SJCRH30 (cell line): ENCODE data around the gene UBE2E2. TPM values are rescaled to one million over a fixed set of nuclear protein-coding genes. Genes with fewer than 3 reads are reported as not detected.

Source experiments
- DNase-seq, 2 experiments: peaks; one replicate each; pipeline ENCODE4 v3.0.0-alpha.2; 2015 to 2020
- H3K27ac ChIP-seq: fragments of 250-450 bp; sonication (Bioruptor Pico); 2 replicates; pipeline ENCODE4 v1.5.1; 2020; ENCODE audit warnings: mild to moderate bottlenecking, moderate library complexity
- H3K27me3 ChIP-seq: fragments of 250-450 bp; sonication (Bioruptor Pico); 2 replicates; pipeline ENCODE4 v1.5.1; 2020; ENCODE audit warnings: mild to moderate bottlenecking, moderate library complexity
- H3K36me3 ChIP-seq: fragments of 250-450 bp; sonication (Bioruptor Pico); 2 replicates; pipeline ENCODE4 v1.5.1; 2020; ENCODE audit warnings: mild to moderate bottlenecking, moderate library complexity
- H3K4me1 ChIP-seq: fragments of 250-450 bp; sonication (Bioruptor Pico); 2 replicates; pipeline ENCODE4 v1.5.1; 2020; ENCODE audit warnings: mild to moderate bottlenecking, moderate library complexity
- H3K4me3 ChIP-seq: fragments of 250-450 bp; sonication (Bioruptor Pico); 2 replicates; pipeline ENCODE4 v1.5.1; 2020; ENCODE audit warnings: mild to moderate bottlenecking, moderate library complexity
- H3K9me3 ChIP-seq: fragments of 250-450 bp; sonication (Bioruptor Pico); replicated peaks from 2 replicates; pipeline ENCODE4 v1.5.1; 2020; ENCODE audit warnings: mild to moderate bottlenecking, moderate library complexity
- total RNA-seq: library from RNA; depleted of rRNA; stranded (reverse); fragments of >200 nt; shearing (Covaris generic); gene quantifications from 2 replicates; pipeline ENCODE4 v1.2.3, GENCODE V29; 2014

UBE2E2 gene
- total RNA-seq, 1 experiment from 2014 or later: 96.3 TPM

DNA sequence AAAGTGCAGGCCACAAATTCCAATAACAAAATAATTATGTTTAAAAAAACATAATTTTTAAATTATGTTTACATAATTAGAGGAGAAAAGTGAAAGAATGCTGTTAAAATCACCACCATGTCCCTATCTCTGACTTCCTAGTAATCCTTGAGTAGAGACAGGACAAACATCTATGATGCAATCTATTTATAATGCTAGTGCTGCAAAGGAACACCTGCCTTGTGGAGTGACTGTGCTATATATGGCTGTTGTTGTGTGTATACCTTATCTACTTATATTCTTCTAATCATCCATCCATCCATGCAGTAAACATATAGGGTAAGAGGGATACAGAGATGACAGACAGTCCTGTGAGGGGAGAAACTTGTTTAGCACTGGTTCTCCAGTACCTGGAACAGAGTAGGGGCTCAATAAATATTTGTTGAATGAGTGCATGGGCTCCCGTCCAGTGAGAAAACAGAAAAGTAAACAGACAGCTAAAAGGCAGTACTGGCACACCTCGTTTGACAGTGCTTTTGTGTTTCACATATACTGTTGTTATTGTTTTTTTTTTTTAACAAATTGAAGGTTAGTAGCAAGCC lies 373.3 kb downstream of the UBE2E2 start:
- Histone ChIP-seq H3K27me3 (no peaks in the 10 kb centered on the region), H3K36me3 (no peaks in the 10 kb centered on the region; the same call in 1 of the 2 replicates), H3K4me1 (no peaks in the 10 kb centered on the region), H3K4me3 (no peak overlapping the region), H3K9me3 (no peaks in the 10 kb centered on the region; the same call in 1 of the 2 replicates), H3K27ac (no peak overlapping the region)
- DNase-seq: no peak

DNA sequence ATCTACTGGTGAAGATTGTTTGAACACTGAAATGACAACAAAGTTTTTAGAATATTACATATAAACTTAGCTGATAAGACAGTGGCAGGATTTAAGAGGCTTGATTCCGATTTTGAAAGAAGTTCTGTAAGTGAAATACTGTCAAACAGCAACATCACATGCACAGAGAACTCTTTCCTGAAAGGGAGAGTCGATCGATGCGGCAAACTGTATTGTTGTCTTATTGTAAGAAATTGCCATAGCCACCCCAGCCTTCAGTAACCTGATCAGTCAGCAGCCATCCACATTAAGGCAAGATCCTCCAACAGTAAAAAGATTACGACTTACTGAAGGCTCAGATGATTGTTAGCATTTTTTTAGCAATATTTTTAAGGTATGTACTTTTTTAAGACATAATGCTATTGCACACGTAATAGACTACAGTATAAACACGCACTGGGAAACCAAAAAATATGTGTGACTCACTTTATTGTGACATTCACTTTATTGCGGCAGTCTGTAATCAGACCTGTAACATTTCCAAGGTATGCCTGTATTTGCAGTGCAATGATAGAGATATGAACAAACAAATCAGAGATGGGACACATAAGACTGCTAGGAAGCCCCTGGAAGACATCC lies 377.1 kb downstream of the UBE2E2 start:
- DNase-seq: no peak
- Histone ChIP-seq H3K4me3 (no peak overlapping the region), H3K4me1 (no peaks in the 10 kb centered on the region), H3K27ac (no peak overlapping the region), H3K27me3 (no peaks in the 10 kb centered on the region), H3K36me3 (no peaks in the 10 kb centered on the region; the same call in 1 of the 2 replicates), H3K9me3 (0 out of 2 replicates have a peak, but pooled peaks cover 3% of the 10 kb centered on the region)

DNA sequence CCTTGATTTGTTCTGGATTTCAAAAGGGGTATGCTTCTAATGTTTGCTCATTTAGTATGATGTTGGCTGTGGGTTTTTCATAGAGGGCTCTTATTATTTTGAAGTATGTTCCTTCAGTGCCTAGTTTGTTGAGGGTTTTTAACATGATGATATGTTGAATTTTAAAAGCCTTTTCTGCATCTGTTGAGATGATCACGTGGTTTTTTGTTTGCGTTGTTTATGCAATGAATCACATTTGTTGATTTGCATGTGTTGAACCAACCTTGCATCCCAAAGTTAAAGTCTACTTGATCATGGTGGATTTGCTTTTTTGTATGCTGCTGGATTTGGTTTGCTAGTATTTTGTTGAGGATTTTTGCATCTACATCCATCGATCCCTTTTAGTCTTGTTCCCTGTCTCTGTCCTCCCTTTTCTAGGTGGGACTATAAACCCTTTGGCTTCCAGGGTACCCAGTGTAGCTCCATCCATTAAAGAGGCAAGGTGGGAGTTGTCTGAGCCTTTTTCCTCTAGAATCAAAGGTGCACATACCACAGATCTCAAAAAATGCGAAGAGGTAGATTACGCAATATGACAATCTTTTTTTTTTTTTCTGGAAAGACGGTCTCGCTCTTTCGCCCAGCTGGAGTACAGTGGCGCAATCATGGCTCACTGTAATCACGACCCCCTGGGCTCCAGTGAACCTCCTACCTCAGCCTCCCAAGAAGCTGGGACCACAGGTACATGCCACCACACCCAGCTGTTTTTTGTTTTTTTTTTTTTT lies 381.0 kb downstream of the UBE2E2 start:
- no peak overlapping the region for H3K4me3 ChIP-seq
- DNase-seq: no peak
- no peaks in the 10 kb centered on the region for H3K4me1 ChIP-seq
- no peak overlapping the region for H3K27ac ChIP-seq
- H3K27me3 ChIP-seq: no peaks in the 10 kb centered on the region
- no peaks in the 10 kb centered on the region for H3K36me3 ChIP-seq
- H3K9me3 ChIP-seq: 0 out of 2 replicates have a peak, but pooled peaks cover 3% of the 10 kb centered on the region

DNA sequence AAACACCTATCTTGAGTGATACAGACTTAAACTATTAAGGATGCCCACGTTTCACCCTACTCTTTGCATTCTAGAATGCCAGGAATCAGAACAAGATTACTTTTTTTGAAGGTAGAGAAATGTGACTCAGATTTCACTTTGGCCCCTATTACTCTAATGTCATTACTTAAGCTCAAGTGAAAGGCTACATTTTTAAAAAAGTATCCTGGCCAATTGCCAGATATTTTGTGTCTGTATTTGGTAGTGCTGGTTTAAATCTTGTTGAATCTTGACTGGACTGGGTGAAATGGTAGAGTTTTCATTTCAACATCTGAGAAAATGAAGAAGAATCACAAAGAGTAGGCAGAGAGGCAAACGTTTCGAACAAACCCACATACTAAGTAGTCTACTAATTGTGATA lies 384.4 kb downstream of the UBE2E2 start:
- H3K9me3 ChIP-seq: 0 out of 2 replicates have a peak, but pooled peaks cover 3% of the 10 kb centered on the region
- DNase-seq: no peak
- no peak overlapping the region for H3K27ac ChIP-seq
- no peaks in the 10 kb centered on the region for H3K27me3 ChIP-seq
- H3K4me1 ChIP-seq: peaks cover 22% of the 10 kb centered on the region
- no peaks in the 10 kb centered on the region for H3K36me3 ChIP-seq
- H3K4me3 ChIP-seq: no peak overlapping the region

DNA sequence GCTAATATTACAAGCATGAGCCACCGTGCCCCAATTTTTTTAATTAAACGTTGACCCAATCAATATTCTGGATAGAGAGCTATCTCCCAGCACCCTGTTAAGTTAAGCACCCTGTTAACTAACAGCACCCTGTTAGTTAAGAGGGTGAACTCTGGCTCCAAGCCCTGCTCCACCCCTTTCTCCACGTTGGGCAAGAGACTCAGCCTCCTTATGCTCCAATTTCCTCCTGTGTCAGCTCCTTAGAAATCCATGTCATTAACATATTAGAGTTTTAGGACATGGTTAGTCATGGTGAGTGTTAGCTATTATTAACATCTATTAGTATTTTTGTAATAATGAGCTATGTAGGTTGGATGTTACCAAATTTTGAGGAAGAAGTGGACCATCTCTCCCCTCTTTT lies 385.4 kb downstream of the UBE2E2 start:
- Histone ChIP-seq H3K36me3 (no peaks in the 10 kb centered on the region), H3K27me3 (no peaks in the 10 kb centered on the region), H3K9me3 (0 out of 2 replicates have a peak, but pooled peaks cover 3% of the 10 kb centered on the region), H3K4me3 (no peak overlapping the region), H3K27ac (no peak overlapping the region), H3K4me1 (peaks cover 32% of the 10 kb centered on the region)
- DNase-seq: no peak

DNA sequence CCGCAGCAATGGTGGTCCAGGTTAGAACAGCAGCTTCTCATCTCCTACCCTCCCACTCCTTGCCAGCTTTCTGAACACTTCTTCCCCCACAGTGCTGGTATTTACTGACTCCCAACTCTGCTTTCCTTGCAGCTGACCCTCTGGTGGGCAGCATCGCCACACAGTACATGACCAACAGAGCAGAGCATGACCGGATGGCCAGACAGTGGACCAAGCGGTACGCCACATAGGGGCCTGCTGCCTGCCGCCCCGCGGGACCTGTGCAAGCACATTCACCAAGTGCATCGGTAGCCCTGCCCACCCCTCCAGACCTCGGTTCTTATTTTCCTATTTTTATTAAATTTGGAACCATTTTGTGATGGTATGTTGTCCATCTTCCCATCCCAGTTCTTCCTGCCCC lies 386.5 kb downstream of the UBE2E2 start:
- Histone ChIP-seq H3K4me3 (no peak overlapping the region), H3K4me1 (peaks cover 36% of the 10 kb centered on the region), H3K9me3 (no peaks in the 10 kb centered on the region), H3K27me3 (no peaks in the 10 kb centered on the region), H3K27ac (peak overlapping the region; percentile 96), H3K36me3 (no peaks in the 10 kb centered on the region)
- peak in 1 of 2 experiments; percentile 41 for DNase-seq

DNA sequence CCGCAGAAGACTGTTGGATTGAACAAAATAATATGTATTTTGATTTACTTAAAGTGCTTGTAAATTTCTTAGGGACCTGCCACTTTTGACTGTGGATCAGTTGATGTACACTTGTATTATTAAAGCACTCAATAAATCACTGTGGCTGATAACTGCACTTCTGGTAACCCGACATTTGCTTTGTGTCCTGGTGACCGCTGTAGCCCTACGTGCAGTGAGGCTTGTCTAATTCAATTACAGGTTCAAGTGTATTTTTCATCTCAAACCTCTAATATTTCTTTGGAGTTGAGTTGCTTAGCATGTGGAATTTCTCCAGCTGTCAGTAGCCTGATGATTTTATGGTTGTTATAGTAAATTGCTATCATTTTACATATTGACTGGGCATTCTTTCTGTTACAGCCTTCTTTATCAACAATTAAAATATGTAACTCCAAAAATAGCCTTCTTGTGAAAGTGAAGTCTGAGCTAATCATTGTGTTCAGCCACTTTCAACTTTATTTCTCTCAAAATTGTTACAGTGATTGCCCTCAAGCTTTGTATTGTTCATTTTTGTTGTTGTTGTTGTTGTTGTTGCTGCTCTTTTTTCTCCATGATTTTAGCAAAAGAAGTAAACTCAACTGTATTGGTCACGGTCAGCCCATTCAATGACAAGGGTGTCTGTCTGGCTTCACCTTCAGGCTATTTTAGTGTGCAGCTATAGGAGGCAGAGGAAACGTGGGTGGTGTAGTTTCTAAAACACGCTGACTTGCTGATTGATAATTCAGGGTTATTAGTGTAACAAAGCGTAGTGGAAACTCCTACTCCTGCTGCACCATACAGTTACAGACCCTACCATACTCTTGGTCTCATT lies 387.5 kb downstream of the UBE2E2 start:
- Histone ChIP-seq H3K4me1 (peaks cover 45% of the 10 kb centered on the region), H3K36me3 (no peaks in the 10 kb centered on the region), H3K4me3 (peak overlapping the region; percentile 20), H3K27me3 (no peaks in the 10 kb centered on the region), H3K27ac (peak overlapping the region; percentile 96), H3K9me3 (no peaks in the 10 kb centered on the region)
- DNase-seq: peak; percentile 83 to 95

DNA sequence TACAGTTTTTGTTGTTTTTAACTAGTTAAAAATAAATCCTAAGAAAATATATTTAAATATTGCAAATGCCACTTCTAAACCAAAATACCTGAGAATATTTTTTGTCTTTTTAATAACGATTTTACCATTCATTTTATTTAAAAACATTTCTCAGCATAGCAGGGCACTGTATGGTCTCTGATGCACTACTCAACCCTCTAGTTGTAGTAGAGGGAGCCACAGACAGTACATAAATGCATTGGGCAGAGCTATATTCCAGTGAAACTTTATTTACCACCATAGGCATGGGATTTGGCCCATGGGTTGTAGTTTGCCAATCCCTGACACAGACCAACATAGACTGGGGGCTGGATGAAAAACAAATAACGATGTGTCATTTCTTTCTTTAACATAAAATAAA lies 388.2 kb downstream of the UBE2E2 start:
- H3K27ac ChIP-seq: peak overlapping the region; percentile 96
- no peaks in the 10 kb centered on the region for H3K9me3 ChIP-seq
- peaks cover 45% of the 10 kb centered on the region for H3K4me1 ChIP-seq
- peak in 1 of 2 experiments; percentile 58 for DNase-seq
- H3K27me3 ChIP-seq: no peaks in the 10 kb centered on the region
- H3K4me3 ChIP-seq: 0 out of 2 replicates have a peak overlapping the region, but pooled peaks have one; percentile 20
- H3K36me3 ChIP-seq: no peaks in the 10 kb centered on the region

DNA sequence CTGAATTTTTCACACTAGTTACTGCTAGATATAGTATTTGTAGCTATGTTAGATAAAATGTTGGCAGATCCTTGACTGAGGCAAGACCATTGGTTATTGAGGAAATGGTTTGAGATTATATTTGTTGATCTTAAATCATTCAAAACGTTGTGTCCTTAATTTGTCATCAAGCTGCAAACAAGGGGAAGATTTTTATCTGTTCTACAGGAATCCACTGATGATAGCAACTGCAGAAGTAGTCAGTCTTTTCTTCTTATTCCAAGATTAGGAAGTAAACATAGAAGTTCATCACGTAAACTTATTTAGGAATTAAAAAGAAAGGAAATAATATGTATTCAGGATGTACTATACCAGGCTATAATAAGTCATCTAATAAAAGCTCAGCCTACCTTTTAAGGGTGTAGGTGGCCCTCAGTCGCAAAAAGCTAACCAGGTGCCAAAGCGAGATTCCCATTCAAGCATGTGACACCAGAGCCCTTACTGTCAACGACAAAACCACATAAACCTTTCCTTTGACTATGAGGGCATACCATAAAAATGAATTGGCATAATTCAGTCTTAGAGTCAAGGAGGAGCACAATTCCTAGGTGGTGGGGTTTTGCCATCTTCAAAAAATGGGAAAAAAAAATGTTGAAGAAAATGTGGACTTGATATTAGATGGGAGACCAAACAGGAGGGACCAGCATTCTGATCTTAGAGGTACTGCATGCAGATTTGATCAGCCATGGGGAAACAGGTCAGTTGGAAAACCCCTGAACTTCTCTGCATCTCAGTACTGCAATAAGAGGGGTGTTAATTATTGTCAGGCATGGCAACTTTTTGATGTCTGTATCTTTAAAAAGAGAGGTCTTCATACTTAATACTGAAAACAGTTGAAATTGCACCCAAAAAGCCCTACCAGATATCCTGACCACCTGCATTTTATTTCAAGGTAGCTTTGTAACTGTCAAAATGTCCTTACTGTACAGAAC lies 390.1 kb downstream of the UBE2E2 start:
- DNase-seq: no peak
- peaks cover 45% of the 10 kb centered on the region for H3K4me1 ChIP-seq
- no peak overlapping the region for H3K27ac ChIP-seq
- H3K36me3 ChIP-seq: no peaks in the 10 kb centered on the region
- no peaks in the 10 kb centered on the region for H3K27me3 ChIP-seq
- no peaks in the 10 kb centered on the region for H3K9me3 ChIP-seq
- no peak overlapping the region for H3K4me3 ChIP-seq

DNA sequence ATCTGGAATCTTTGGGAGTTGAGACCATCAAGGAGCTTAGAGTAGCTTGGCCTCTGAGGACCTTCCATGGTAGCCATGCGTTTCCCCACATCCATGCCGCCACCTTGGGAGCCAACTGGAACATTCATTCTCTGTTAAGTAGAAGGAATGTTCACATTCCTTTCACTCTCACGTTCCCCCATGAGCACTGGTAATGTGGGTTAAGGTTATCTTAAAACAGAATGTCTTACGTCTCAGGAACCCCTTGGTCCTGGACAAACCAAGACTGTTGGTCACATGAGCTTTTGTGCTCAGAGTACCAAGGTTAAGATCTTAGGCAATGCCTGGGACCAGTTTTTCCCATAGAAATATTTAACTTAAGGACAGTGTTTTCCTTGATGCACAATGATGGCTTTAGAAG lies 390.9 kb downstream of the UBE2E2 start:
- Histone ChIP-seq H3K36me3 (no peaks in the 10 kb centered on the region), H3K4me1 (peaks cover 45% of the 10 kb centered on the region), H3K4me3 (no peak overlapping the region), H3K27me3 (no peaks in the 10 kb centered on the region), H3K27ac (no peak overlapping the region), H3K9me3 (no peaks in the 10 kb centered on the region)
- DNase-seq: no peak

DNA sequence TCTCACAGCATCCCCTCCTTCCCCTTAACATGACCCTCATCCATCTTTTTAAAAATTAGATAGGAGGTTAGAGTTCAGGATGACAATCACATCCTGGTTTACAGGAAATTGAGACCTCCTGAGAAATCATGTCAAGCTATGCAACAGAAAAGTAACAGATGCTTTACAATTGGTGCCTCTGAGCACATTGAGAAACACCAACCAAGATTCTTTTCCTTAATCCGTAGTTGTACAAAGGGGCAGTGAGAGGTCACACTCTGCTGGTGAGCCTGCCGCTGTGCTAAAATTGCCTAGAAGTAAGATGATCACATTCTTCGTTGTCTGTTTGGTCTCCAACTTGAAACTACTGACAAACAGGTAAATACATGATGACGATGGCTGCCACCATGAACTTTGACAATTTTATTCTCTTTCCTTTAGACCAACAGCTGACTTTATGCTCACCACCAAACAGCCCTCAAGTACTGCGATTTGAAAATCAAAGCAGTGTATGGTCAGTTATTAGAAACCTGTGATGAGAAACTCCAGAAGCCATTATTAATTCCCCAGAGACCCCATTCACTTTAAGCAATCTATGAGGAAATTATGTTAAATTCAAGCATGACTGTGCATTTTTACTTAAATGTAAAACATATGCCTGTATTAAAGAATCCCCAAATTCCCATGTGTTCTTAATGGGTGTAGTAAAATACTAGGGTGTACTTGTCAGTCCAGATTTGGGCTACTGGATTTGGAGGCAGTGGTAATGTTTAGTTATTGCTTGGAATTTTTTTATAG lies 392.0 kb downstream of the UBE2E2 start:
- peak in 1 of 2 experiments; percentile 58 for DNase-seq
- Histone ChIP-seq H3K9me3 (no peaks in the 10 kb centered on the region), H3K27ac (peak overlapping the region; percentile 14; the same call in 1 of the 2 replicates), H3K4me1 (peaks cover 49% of the 10 kb centered on the region), H3K36me3 (no peaks in the 10 kb centered on the region), H3K27me3 (no peaks in the 10 kb centered on the region), H3K4me3 (no peak overlapping the region)

DNA sequence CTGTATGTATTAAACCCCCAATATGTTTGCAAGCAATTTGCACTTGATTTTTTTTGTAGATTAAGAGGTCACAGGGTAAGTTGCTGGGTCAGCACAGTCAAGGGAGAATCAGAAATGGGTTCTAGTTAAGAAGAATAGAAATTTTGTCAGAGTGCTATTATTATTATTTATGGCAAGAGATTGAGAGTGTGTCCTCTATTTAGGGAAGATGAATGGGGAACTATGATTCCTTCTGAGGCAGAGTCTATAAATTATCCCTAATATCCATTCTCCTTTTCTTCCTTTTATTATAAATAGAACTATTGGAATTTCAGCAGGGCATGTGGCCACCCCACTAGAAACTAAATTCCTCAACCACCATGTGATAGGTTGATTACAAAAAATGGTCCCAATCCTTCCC lies 392.7 kb downstream of the UBE2E2 start:
- Histone ChIP-seq H3K4me1 (peaks cover 52% of the 10 kb centered on the region), H3K9me3 (no peaks in the 10 kb centered on the region), H3K27me3 (no peaks in the 10 kb centered on the region), H3K36me3 (no peaks in the 10 kb centered on the region), H3K4me3 (no peak overlapping the region), H3K27ac (no peak overlapping the region)
- no peak for DNase-seq
